NCI-H510A treated with DMSO at 0.1 percent for 48 hours (cell line): ENCODE data around the gene AXIN1.
"Not testable (repeated sequence)": the region's sequence is repeated elsewhere in the genome, so short reads cannot be mapped to it uniquely, and the experiment has no call there.

Source experiments
- DNase-seq: peaks from one replicate; lab custom pipeline; 2025; lab: John Stamatoyannopoulos, UW

AXIN1 gene

DNA sequence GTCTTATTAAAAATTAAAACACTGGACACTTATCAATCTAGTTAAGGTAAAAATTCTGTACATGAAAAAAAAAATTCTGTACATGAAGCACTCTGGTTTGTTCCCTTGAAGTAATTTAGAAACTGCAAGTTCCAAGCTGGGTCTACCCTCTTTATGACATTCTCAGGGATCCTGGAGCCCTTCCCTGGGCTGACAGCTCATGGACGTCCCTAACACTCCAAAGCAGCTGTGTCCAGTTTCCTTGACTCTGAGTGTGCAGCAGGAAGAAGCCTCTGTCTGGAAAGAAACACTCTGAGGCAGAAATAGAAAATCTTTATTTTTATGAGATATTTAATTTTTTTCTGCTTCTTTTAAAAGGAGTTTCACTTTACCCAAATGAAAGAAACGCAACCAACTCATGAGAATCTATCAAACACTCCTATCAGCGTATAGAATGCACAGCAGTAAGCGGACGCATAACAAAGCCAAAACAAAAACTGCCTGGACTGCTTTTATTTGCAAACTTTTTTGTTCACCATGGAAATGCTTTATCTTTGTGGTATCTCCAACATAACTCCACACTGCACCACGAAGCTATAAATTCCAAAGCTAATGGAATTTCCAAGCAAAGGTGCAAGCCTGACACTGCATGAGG lies 21.2 kb downstream of the AXIN1 start:
- not testable (repeated sequence) for DNase-seq

- no peak for DNase-seq
Measured at GRCh38 chr16:330741-331140, 21.8 kb downstream of the AXIN1 start.

DNA sequence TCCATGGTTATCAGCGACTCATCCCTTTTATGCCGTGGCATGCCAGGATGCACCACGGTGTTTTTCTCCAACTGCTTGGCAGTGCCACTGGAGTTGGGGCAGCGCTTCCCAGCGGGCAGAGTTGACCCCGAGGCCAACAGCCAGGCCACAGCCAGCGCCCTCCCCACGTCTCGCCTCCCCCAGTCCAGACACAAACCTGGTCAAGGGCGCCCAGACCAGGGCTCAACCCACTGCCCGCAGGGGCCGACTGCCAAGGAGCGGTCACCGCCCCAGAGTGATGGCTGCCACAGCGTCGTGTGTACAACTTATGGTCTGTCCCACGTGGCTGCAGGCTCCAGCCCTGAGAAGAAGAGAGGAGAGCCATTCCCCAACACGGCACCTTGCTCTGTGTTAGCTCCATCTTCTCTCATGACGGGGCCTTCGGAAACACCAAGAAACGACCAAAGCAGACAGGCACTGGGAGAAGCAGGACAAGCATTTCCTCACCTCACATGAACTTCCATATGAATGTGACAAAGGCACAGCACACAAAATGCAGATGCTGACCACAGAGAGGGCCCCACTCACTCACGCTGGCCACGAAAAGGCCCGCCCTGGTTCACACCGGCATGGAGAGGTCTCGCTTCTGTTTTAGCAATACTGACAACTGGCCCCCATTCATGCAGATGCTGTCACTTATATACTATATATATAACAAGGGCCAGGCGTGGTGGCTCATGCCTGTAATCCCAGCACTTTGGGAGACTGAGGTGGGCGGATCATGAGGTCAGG lies 27.0 kb downstream of the AXIN1 start:
- no peak for DNase-seq

DNA sequence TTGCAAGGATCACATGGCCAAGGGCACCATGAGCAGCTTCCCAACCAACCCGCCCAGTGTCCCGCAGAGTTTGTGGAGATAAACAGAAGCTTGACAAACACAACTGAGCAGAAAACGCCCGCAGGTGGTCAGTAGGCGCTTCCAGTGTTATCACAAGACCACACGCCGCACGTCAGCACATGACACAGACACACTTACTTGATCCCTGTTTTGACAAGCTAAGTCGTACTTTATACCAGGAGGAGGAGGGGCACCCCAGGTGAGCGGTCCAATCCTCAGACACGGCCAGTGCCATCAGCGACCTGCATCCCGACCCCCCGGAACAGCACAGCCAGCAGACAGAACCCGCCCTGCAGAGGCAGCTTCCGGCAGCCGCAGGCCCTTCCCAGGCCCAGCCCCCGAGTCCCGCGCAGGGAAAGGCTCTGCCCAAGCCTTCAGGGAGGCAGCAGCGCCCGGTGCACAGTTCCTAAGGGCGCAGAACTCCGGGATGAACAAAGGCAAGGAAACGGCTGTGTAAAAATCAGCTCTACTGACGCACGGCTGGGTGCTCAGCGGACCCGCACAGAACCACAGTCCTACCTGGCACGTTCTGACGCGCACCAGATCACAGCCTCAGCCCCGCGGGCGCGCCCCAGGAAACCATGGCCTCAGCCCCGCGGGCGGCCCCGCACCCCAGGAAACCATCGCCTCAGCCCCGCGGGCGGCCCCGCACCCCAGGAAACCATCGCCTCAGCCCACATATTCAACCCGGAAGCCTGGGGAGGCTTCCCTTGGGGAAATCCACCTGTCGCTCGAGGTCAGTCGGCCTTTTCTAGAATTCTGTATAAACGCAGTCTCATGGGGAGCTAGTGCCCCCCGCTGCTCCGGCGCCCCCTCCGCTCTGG lies 27.8 kb downstream of the AXIN1 start:
- no peak for DNase-seq

- no peak for DNase-seq
Measured at GRCh38 chr16:324201-324450, 28.4 kb downstream of the AXIN1 start.

DNA sequence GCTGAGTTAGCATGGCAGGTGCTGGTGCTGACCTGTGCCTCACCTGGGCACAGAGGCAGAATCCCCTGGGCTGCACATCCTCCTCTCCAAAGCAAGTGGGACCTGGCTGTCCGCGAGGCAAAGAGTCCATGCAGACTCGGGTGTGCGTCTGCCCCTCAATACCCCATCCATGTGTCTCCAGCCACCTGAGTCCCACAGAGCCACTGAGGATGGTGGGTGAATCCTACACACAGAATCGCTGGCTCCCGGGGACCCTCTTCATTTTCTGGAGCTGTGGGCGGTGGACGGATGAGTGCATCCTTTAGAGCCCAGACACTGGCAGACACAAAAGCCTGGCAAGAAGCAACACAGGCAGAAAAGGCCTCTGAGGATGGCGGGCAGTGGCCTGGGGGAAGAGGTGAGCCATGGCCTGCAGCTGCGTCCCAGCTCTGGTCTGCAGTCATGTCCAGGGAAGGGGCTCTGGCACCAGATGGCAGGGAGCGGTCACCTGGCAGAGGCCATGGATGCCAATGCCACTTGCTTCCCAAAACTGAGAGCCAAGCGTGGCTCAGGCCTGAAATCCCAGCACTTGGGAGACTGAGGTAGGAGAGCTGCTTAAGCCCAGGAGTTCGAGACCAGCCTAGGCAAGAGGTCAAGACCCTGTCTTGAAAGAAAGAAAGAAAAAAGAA lies 29.9 kb downstream of the AXIN1 start:
- no peak for DNase-seq

- no peak for DNase-seq
Measured at GRCh38 chr16:321532-321931, 31.0 kb downstream of the AXIN1 start.

GRCh38 chr16:320206-320605 lies 32.3 kb downstream of the AXIN1 start:
- DNase-seq, result no peak

- no peak for DNase-seq
Measured at GRCh38 chr16:318628-319027, 33.9 kb downstream of the AXIN1 start.

- DNase-seq, result no peak
Measured at GRCh38 chr16:317583-317982, 34.9 kb downstream of the AXIN1 start.

DNA sequence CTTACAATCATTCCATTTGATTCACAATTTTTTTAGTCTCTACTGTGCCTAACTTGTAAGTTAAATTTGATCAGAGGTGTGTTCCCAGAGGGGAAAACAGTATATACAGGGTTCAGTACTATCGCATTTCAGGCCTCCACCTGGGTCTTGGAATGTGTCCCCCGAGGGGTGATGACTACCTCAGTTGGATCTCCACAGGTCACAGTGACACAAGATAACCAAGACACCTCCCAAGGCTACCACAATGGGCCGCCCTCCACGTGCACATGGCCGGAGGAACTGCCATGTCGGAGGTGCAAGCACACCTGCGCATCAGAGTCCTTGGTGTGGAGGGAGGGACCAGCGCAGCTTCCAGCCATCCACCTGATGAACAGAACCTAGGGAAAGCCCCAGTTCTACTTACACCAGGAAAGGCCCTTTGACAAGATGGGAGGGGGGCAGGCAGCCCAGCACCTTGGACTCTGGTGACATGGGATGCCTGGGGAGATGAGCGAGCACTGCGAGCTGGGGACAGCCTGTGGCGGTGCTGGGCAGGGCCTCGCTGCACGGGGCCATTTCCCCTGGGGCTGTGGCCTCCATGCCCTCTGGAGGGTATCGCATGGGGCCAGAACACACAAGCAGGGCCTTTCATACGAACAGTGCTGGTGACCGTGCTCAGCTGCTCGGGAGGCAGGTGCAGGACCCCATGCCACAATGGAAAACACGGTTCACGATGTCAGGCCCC lies 35.6 kb downstream of the AXIN1 start:
- no peak for DNase-seq

GRCh38 chr16:314795-315299 lies 37.7 kb downstream of the AXIN1 start:
- DNase-seq, result no peak

- DNase-seq, result no peak
Measured at GRCh38 chr16:314351-314750, 38.2 kb downstream of the AXIN1 start.

GRCh38 chr16:311725-312124 lies 40.8 kb downstream of the AXIN1 start:
- DNase-seq, result no peak

DNA sequence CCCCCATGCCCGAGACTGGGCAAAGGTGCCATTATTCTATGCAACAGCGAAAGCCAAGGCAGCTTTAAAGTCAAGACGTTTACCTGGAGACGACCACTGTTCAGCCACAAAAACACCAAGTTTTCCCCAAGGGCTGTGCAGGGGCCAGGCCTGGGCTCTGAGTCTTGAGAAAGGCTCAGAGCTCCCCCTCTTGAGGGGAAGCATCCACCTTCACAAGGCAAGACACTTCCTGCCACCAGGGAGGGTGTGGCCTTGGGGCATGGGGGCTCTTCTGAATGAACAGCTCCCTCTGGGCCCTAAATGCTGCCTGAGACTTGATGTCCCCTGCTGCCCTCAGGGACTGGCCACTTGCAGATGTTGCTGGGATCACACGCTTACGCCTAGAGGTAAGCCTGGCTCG lies 43.0 kb downstream of the AXIN1 start:
- no peak for DNase-seq

DNA sequence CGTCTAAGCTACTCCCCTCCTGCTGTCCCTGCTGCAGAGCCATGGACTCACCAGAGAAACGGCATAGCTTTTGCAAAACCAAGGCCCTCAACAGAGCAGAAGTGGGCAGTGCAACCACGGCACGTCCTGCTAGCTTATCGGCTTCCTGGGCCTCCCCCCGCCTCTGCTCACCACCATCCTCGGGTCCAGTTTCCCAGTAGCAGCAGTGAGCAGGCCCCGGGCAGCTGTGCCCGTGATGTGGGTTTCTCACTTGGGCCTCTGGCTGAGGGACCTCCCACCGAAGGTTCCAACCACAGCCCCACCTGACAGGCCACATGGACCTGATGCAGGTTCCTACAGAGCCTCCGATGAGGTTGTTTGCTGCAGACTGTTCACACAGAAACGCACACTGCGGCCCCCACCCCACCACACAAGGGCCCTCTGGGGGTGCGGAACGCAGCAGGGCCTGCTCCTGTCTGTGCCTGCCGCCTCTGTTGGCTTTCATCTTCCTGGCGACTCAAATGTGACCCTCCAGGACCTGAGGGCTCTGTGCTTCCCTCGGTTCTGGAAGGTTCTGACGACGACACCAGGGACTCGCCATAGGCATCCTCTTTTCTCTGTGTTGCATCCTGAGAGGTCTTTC lies 44.7 kb downstream of the AXIN1 start:
- DNase-seq, result no peak

- no peak for DNase-seq
Measured at GRCh38 chr16:306911-307370, 45.6 kb downstream of the AXIN1 start.

GRCh38 chr16:305916-306626 lies 46.5 kb downstream of the AXIN1 start:
- DNase-seq, result no peak

- no peak for DNase-seq
Measured at GRCh38 chr16:303760-304505, 48.6 kb downstream of the AXIN1 start.

DNA sequence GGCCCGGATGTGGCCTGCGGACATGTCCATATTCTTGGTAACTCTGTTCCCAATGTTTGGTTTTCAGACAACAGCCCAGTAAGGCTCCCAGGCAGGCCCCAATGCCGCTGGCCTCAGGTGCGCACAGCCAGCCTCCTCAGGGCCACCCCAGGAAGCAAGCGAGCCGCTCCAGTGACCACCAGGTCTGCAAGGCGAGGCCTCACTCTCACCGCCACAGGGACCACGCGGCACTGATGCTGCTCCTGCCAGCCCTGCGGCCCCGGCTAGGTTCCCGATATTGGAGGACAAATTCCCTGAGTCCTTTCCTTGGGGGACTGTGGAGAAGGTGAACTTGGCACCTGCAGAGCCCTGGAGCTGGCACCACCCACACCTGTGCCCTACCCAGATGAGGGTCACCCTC lies 50.6 kb downstream of the AXIN1 start:
- DNase-seq, result no peak
